H1 (cell line): ENCODE measurements around the gene GAS2L1. TPM values are rescaled to one million over a fixed set of nuclear protein-coding genes. Genes with fewer than 3 reads are reported as not detected.

Experiments
- BRCA1 ChIP-seq: IDR thresholded peaks from 2 replicates; pipeline ENCODE4 v1.6.1; 2012; ENCODE audit warnings: low read depth, low read length, improper control_type of control experiment
- NRF1 ChIP-seq: IDR thresholded peaks from 2 replicates; pipeline ENCODE4 v1.6.1; 2011; ENCODE audit warnings: mild to moderate bottlenecking, low read depth, low read length, improper control_type of control experiment
- RAD21 ChIP-seq, 2 experiments: IDR thresholded peaks in 1 of 2; conservative IDR thresholded peaks in 1 of 2; 2 replicates each; pipeline ENCODE4 v1.6.1; 2011; ENCODE audit warnings: low read depth in 2 of 2, low read length in 2 of 2, improper control_type of control experiment in 1 of 2, inconsistent platforms in 1 of 2, mild to moderate bottlenecking in 1 of 2, moderate library complexity in 1 of 2
- RFX5 ChIP-seq: IDR thresholded peaks from 2 replicates; pipeline ENCODE4 v1.6.1; 2011; ENCODE audit warnings: low read depth, low read length, improper control_type of control experiment, borderline replicate concordance
- SRF ChIP-seq: IDR thresholded peaks from 2 replicates; pipeline ENCODE4 v1.6.1; 2011; ENCODE audit warnings: mild to moderate bottlenecking, low read depth, low read length, moderate library complexity
- TBP ChIP-seq: IDR thresholded peaks from 2 replicates; pipeline ENCODE4 v1.6.1; 2011; ENCODE audit warnings: low read depth, low read length, improper control_type of control experiment
- polyA plus RNA-seq, 7 experiments: library from polyadenylated mRNA; depleted of rRNA in 3 of 7; stranded (reverse) in 5 of 7; unstranded in 2 of 7; fragments of >200 nt in 5 of 7; fragments of 200-250 nt in 2 of 7; gene quantifications; 1 replicate in 5 of 7; 2 replicates in 1 of 7; 4 replicates in 1 of 7; pipeline versions ENCODE4 v1.2.1 to v1.2.3, GENCODE V29; 2011 to 2013; ENCODE audit warnings: missing spikeins in 2 of 7, mixed read lengths in 2 of 7
- total RNA-seq: library from RNA; stranded (reverse); fragmentation: NEBNext Ultra II Directional; extraction: Animal tissue kit (Norgen Biotek cat#: 25700); gene quantifications from 2 replicates; pipeline ENCODE4 v1.2.1, GENCODE V29; 2021

The GAS2L1 gene
- total and polyA plus RNA-seq, 2 of the 8 experiments (the other 6 are each of a cell fraction or from before 2014, with no cell fraction given): 3.6 to 10.1 TPM

DNA sequence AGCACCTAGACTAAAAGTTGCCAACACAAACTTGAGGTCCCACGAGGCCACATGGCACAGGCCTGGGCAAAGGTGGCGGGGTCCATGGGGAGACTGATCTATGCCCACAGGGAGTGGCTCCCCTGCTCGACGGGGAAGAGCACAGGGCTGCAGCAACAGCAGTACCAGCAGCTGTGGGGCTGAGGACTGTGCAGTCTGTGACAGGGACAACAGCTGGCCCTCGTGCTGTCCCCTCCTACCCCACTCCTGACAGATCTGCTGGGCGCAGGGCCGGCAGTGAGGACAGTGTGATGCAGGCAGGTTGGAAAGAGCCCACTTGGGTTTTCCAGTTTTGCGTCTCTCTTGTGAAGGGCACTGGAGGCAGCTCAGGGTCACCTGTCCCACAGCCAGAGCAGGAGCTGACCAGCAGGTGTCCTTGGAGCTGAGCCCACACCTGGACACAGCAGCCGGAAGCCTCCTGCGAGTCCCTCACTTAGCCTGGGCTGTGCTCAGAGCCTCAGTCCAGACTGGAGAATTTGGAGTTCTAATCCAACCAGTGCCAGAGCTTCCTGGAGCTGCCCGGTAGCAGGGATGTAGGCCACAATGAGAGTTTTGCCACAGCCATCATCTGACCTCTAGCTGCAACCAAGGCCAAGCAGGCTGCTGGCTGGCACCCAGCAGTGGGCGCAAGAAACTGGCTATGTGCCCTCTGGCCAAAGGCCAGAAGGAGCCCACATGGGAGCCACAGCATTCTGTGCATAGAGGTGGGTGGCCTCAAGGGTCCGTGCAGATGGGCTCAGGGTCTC is 3.6 kb upstream of the GAS2L1 start (continued):
- TF ChIP-seq RFX5: no peak
- no peak for TF ChIP-seq SRF
- no peak for TF ChIP-seq NRF1
- no peak for TF ChIP-seq TBP
- TF ChIP-seq BRCA1: no peak
- no peak for TF ChIP-seq RAD21 (IDR thresholded peaks at IDR 0.05 in 1 of 2, conservative IDR thresholded peaks at IDR 0.05 in 1 of 2; ENCODE audit: low read depth in 2 of 2, low read length in 2 of 2)
